ENCODE measurements around the gene EPB41.

DNA sequence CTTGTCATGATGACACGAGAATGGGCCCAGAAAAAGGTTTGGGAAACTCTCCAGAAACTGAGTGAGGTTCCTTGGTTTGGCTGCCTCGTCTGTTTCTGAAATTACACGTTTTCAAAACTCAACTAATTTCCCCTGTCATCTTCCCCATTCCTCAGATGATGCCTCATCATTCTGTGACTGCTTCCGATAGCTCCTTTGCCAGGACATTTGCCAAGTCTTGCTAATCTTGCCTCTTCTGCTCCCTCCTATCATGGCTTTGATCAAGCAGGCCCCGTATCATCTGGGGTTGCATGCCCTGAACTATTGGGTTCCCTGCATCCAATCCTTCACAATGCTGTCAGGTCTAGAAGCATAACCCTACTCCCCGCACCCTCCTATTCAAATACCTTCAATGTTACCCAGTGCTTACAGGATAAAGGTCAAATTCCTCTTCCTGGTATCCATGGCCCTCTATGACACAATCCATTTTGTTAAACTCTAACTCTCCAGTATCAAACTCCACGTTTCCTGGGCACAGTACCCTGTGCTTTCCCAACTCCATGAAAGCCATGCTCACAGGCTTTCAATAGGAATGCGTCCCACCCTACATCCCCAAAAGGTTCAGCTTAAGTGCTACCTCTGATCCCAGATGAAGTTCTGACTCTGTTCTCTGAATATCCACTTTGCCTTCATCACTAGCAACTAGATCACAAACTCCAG lies 231.5 kb downstream of the EPB41 start:
- TF ChIP-seq, protein P1, sequence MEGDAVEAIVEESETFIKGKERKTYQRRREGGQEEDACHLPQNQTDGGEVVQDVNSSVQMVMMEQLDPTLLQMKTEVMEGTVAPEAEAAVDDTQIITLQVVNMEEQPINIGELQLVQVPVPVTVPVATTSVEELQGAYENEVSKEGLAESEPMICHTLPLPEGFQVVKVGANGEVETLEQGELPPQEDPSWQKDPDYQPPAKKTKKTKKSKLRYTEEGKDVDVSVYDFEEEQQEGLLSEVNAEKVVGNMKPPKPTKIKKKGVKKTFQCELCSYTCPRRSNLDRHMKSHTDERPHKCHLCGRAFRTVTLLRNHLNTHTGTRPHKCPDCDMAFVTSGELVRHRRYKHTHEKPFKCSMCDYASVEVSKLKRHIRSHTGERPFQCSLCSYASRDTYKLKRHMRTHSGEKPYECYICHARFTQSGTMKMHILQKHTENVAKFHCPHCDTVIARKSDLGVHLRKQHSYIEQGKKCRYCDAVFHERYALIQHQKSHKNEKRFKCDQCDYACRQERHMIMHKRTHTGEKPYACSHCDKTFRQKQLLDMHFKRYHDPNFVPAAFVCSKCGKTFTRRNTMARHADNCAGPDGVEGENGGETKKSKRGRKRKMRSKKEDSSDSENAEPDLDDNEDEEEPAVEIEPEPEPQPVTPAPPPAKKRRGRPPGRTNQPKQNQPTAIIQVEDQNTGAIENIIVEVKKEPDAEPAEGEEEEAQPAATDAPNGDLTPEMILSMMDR (IDR thresholded peaks at IDR 0.05): no peak
- TF ChIP-seq MAX (IDR thresholded peaks at IDR 0.05; ENCODE audit: low read depth) (peak; percentile 91), NFIC (IDR thresholded peaks at IDR 0.05; ENCODE audit: borderline replicate concordance) (peak; percentile 93), POLR2AphosphoS5 (IDR thresholded peaks at IDR 0.05; ENCODE audit: low read depth, low read length) (peak; percentile 67), JUND (IDR thresholded peaks at IDR 0.05) (peak; percentile 79), EP300 (IDR thresholded peaks at IDR 0.05; ENCODE audit: borderline replicate concordance in 1 of 2, low read depth in 1 of 2, low read length in 1 of 2) (peak in 1 of 2 experiments; percentile 86; a peak in 2 of 4 replicates), CHD2 (IDR thresholded peaks at IDR 0.05; ENCODE audit: low read length, partially characterized antibody) (no peak)

All from SK-N-SH (cell line).